HUES48 (cell line): ENCODE results near the gene ARID5A.

Experiments
- H3K27ac ChIP-seq: one replicate; pipeline ENCODE4 v1.7.0; 2013; ENCODE audit warnings: low read depth, low read length, inconsistent platforms
- H3K27me3 ChIP-seq: 2 replicates; pipeline ENCODE4 v1.6.1; 2013; ENCODE audit warnings: mild to moderate bottlenecking, low read length; ENCODE audit not compliant: control insufficient read depth, insufficient read depth
- H3K36me3 ChIP-seq: 2 replicates; pipeline ENCODE4 v1.6.1; 2013; ENCODE audit warnings: low read length; ENCODE audit not compliant: control insufficient read depth, insufficient read depth
- H3K4me1 ChIP-seq: 2 replicates; pipeline ENCODE4 v1.6.1; 2013; ENCODE audit warnings: mild to moderate bottlenecking, low read length; ENCODE audit not compliant: control insufficient read depth, insufficient read depth
- H3K4me3 ChIP-seq: 2 replicates; pipeline ENCODE4 v1.5.1; 2013; ENCODE audit warnings: mild to moderate bottlenecking, low read depth, low read length
- H3K9ac ChIP-seq: 2 replicates; pipeline ENCODE4 v1.6.1; 2013; ENCODE audit warnings: mild to moderate bottlenecking, low read depth, low read length, moderate library complexity
- H3K9me3 ChIP-seq: 2 replicates; pipeline ENCODE4 v1.6.1; 2013; ENCODE audit warnings: low read length; ENCODE audit not compliant: control insufficient read depth, insufficient read depth

Gene ARID5A

DNA sequence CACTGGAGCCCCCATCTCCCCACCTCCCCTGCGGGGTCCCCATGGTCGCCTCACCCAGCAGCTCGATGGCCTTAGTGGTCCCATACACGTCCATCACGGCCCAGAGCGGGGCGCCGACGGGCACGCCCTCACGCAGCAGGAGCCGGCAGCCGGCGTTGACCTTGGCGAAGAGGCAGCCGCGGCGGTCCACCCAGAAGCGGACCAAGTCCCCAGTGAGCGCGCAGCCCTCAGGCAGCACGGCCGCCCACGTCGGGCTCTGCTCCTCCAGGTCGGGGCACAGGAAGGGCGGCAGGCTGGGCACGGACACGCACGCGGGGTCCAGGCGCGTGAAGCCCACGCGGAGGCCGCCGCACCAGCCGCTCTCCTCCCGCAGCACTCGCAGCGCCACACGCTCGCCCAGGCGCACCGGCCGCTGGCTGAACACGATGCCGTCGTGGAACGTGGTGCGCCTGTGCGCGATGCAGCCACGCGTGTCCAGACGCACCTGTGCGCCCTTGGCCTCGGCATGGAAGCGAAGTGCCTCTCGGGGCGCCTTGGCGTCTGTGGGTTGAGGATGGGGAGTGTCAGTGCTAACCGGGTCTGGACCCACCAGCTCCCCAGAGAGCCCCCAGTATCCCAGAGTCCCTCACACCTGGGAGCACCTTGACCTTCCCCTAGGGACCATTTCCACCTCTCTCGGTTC is 36.0 kb upstream of the ARID5A start:
- no peaks in the 10 kb centered on the region for H3K36me3 ChIP-seq
- no peaks in the 10 kb centered on the region; the same call in 1 of the 2 replicates for H3K27me3 ChIP-seq
- H3K9me3 ChIP-seq = no peaks in the 10 kb centered on the region
- H3K9ac ChIP-seq = no peak overlapping the region
- H3K4me3 ChIP-seq = no peak overlapping the region
- H3K4me1 ChIP-seq = peaks cover 3% of the 10 kb centered on the region; the same call in 1 of the 2 replicates
- H3K27ac ChIP-seq = no peak overlapping the region

DNA sequence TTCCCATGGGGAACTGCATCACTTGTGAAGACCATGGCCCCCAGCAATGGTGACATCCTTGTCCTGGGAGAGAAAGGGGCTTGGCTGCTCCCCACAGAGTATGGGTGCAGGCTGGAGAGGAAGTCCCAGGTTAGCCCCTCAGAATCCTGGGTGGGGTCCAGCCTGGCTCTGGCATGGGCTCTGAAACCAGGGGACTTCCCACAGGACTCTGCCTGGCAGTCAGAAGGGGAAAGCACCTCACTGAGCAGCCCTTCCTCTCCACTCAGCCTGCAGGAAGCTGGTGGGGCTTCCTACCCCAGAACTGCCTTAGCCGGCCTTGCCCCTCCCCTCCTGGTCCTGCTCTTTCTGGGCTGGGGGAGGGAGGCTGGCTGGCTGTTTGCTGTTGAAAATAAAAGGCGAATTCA is 35.1 kb upstream of the ARID5A start:
- Histone ChIP-seq H3K9ac (no peak overlapping the region), H3K9me3 (no peaks in the 10 kb centered on the region), H3K27ac (no peak overlapping the region), H3K36me3 (no peaks in the 10 kb centered on the region), H3K4me1 (peaks cover 3% of the 10 kb centered on the region; the same call in 1 of the 2 replicates), H3K4me3 (no peak overlapping the region), H3K27me3 (no peaks in the 10 kb centered on the region; the same call in 1 of the 2 replicates)

DNA sequence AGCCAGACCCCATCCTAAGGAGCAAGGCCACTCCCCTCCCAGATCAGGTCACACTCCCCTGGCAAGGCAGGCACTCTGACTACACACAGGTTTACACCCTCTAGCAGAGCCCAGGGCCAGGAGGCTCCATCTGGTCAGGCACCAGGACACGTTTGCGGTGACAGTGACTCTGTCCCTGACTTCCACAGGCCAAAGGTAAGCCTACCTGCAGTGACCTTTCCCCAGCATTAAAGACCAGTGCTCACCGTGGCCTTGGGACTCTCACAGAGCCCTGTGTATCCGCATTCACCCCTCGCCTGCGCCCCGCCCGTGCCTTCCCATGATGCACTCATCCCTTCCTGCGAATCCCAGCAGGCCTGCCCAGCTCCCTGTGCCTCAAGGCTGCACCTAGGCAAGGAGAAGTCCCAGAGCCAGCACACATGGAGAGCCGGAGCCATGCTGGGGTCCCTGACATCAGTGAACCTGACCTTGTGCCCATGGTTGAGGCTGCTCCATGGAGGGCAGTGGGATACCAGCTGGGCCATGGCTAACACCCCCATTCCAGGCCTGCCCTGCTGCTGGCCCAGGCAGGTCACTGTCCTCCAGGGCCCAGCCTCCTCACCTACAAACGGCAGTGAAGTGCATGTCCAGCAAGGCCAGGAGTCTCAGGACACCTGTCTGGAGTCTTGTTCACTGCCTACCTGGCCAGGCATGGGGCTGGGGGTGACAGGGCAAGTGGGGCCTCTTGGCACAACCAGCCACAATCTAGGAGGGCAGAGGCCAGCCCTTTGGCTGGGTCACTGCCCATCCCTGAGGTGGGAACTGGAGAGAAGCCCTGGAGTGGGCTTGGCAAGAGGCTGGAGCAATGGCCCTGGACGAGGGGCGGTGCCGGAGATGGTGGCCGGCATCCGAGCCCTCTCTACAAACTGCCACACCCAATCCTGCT is 34.4 kb upstream of the ARID5A start:
- Histone ChIP-seq H3K27me3 (no peaks in the 10 kb centered on the region; the same call in 1 of the 2 replicates), H3K36me3 (no peaks in the 10 kb centered on the region), H3K9me3 (no peaks in the 10 kb centered on the region), H3K4me3 (no peak overlapping the region), H3K4me1 (peaks cover 3% of the 10 kb centered on the region; the same call in 1 of the 2 replicates), H3K9ac (no peak overlapping the region), H3K27ac (no peak overlapping the region)

GRCh38 chr2:96502891-96503636 is 33.5 kb upstream of the ARID5A start:
- Histone ChIP-seq H3K27ac (no peak overlapping the region), H3K4me1 (peaks cover 2% of the 10 kb centered on the region; the same call in 1 of the 2 replicates), H3K36me3 (no peaks in the 10 kb centered on the region), H3K4me3 (no peak overlapping the region), H3K27me3 (no peaks in the 10 kb centered on the region; the same call in none of the 2 replicates), H3K9me3 (no peaks in the 10 kb centered on the region), H3K9ac (no peak overlapping the region)

GRCh38 chr2:96503637-96504243 is 32.8 kb upstream of the ARID5A start:
- no peak overlapping the region for H3K27ac ChIP-seq
- no peak overlapping the region for H3K9ac ChIP-seq
- H3K4me3 ChIP-seq = no peak overlapping the region
- H3K27me3 ChIP-seq = peaks cover 7% of the 10 kb centered on the region
- H3K4me1 ChIP-seq = peaks cover 3% of the 10 kb centered on the region; the same call in 1 of the 2 replicates
- H3K36me3 ChIP-seq = no peaks in the 10 kb centered on the region
- no peaks in the 10 kb centered on the region for H3K9me3 ChIP-seq

DNA sequence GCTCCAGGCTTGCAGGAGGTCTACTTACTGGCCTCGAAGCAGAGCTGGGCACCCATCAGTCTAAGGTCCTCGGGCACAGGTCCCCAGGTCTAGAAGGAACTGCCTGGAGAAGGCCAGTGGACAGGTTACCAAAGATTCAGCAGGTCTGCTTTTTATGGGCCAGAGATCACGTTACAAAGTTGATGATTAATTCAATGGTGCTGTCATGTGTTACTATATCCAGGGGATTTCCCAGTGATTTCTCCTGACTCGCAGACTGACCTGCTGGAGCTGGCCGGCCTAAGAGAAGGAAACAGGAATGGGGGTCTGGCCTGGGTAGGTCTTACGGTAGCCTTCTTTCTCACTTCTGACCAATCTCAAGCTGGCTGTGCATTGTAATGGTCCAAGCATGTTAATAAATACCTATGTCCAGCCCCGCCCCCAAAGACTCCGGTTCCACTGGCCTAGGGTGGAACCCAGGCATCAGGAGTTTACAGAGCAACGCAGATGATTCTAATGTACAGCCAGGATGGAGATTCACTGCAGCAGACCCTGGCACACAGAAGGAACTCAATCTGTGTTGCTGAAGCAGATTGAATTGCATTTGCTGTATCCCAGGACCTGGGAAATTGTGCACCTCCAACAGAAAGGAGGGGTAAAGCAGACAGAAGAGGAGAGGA is 31.2 kb upstream of the ARID5A start, which contains the start of gene NEURL3:
NEURL3 (minus strand) TSS at position 127 of the 659 bp plus-strand sequence; CDS start at position 56, 71 bp downstream.
- peaks cover 3% of the 10 kb centered on the region; the same call in 1 of the 2 replicates for H3K4me1 ChIP-seq
- H3K9ac ChIP-seq = no peak within 1 kb of the TSS

GRCh38 chr2:96506016-96506906 is 30.3 kb upstream of the ARID5A start:
- Histone ChIP-seq H3K27me3 (peaks cover 22% of the 10 kb centered on the region), H3K9me3 (no peaks in the 10 kb centered on the region), H3K4me3 (no peak overlapping the region), H3K9ac (no peak overlapping the region), H3K27ac (no peak overlapping the region), H3K4me1 (peaks cover 3% of the 10 kb centered on the region; the same call in 1 of the 2 replicates), H3K36me3 (no peaks in the 10 kb centered on the region)

More for the DNA sequence above, 31.2 kb upstream of the ARID5A start, which contains the start of gene NEURL3:
- no peaks in the 10 kb centered on the region for H3K9me3 ChIP-seq
- H3K27me3 ChIP-seq = peaks cover 15% of the 10 kb centered on the region
- no peak within 1 kb of the TSS for H3K27ac ChIP-seq
- no peaks in the 10 kb centered on the region for H3K36me3 ChIP-seq
- H3K4me3 ChIP-seq = no peak within 1 kb of the TSS

- Histone ChIP-seq H3K27me3 (peaks cover 23% of the 10 kb centered on the region), H3K27ac (no peak overlapping the region), H3K9ac (no peak overlapping the region), H3K4me1 (peaks cover 3% of the 10 kb centered on the region; the same call in 1 of the 2 replicates), H3K36me3 (no peaks in the 10 kb centered on the region), H3K9me3 (no peaks in the 10 kb centered on the region), H3K4me3 (no peak overlapping the region)
These were observed 29.7 kb upstream of the ARID5A start for GRCh38 chr2:96506907-96507240.

GRCh38 chr2:96507957-96508520 is 28.5 kb upstream of the ARID5A start:
- peaks cover 23% of the 10 kb centered on the region for H3K27me3 ChIP-seq
- H3K36me3 ChIP-seq = no peaks in the 10 kb centered on the region
- H3K4me1 ChIP-seq = peaks cover 3% of the 10 kb centered on the region; the same call in 1 of the 2 replicates
- no peak overlapping the region; the same call in 1 of the 2 replicates for H3K4me3 ChIP-seq
- no peak overlapping the region for H3K9ac ChIP-seq
- no peak overlapping the region for H3K27ac ChIP-seq
- no peaks in the 10 kb centered on the region for H3K9me3 ChIP-seq
